ENCODE results near the gene NBAS. TPM values are rescaled to one million over a fixed set of nuclear protein-coding genes. Genes with fewer than 3 reads are reported as not detected.

Gene NBAS
- total RNA-seq, 1 donor from 2014 or later, result 29.7 TPM

DNA sequence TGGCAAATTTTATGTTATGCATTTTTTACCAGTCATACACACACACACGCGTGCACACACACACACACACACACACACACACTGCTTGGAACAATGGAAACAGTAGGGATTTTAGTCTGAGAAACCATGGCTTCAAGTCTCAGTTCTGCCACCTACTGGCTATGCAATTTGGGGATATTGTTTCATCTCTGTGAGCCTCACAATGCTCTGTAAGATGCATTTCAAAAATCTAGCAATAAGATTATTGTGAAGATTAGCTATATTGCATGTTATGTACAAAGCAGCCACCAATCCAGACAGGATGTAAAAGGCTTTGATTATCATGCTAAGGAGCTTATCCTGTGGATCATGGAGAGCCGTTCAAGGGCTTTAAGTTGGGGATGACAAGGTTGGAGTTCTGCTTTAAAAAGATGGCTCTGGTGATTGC lies 401.4 kb downstream of the NBAS start:
- Histone ChIP-seq H3K27me3 (no peaks in the 10 kb centered on the region), H3K36me3 (no peaks in the 10 kb centered on the region), H3K4me3 (no peak overlapping the region), H3K9me3 (no peaks in the 10 kb centered on the region), H3K4me1 (peaks cover 8% of the 10 kb centered on the region), H3K27ac (no peak overlapping the region)
- intact Hi-C loops (cut with DNase I), result no loop called here
- TF ChIP-seq POLR2AphosphoS5 (IDR thresholded peaks at IDR 0.05; ENCODE audit: insufficient read depth in 1 of 2, low read depth in 1 of 2), result no peak
- TF ChIP-seq, protein P1, sequence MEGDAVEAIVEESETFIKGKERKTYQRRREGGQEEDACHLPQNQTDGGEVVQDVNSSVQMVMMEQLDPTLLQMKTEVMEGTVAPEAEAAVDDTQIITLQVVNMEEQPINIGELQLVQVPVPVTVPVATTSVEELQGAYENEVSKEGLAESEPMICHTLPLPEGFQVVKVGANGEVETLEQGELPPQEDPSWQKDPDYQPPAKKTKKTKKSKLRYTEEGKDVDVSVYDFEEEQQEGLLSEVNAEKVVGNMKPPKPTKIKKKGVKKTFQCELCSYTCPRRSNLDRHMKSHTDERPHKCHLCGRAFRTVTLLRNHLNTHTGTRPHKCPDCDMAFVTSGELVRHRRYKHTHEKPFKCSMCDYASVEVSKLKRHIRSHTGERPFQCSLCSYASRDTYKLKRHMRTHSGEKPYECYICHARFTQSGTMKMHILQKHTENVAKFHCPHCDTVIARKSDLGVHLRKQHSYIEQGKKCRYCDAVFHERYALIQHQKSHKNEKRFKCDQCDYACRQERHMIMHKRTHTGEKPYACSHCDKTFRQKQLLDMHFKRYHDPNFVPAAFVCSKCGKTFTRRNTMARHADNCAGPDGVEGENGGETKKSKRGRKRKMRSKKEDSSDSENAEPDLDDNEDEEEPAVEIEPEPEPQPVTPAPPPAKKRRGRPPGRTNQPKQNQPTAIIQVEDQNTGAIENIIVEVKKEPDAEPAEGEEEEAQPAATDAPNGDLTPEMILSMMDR (IDR thresholded peaks at IDR 0.05), result peak in 1 of 3 experiments; percentile 18
- DNase-seq (ENCODE audit: extremely low spot score in 2 of 2), result no peak

DNA sequence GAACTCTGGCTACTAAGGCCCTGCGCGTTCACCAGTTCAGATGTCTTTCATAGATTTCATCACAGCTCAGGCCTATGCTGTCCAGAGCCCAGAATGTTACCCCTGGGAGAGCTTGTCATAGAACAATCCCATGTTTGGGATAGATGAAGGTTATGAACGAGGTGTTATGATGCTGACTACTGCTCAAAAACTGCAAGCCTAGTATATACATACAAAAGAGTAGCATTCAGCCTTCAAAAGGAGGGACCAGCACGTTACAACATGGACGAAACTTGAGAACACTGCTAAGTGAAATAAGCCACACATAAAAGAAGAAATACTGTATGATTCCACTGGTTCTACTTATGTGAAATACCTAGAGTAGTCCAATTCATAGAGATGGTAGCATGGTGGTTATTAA lies 401.9 kb downstream of the NBAS start:
- DNase-seq (ENCODE audit: extremely low spot score in 2 of 2), result no peak
- TF ChIP-seq POLR2A (IDR thresholded peaks at IDR 0.05), result no peak
- TF ChIP-seq, protein P1 (IDR thresholded peaks at IDR 0.05), result no peak
- TF ChIP-seq POLR2AphosphoS5 (IDR thresholded peaks at IDR 0.05; ENCODE audit: insufficient read depth in 1 of 2, low read depth in 1 of 2), result no peak
- Histone ChIP-seq H3K27ac (no peak overlapping the region), H3K9me3 (no peaks in the 10 kb centered on the region), H3K4me3 (no peak overlapping the region), H3K36me3 (no peaks in the 10 kb centered on the region), H3K4me1 (peaks cover 8% of the 10 kb centered on the region), H3K27me3 (no peaks in the 10 kb centered on the region)
- intact Hi-C loops (cut with DNase I), result no loop called here

DNA sequence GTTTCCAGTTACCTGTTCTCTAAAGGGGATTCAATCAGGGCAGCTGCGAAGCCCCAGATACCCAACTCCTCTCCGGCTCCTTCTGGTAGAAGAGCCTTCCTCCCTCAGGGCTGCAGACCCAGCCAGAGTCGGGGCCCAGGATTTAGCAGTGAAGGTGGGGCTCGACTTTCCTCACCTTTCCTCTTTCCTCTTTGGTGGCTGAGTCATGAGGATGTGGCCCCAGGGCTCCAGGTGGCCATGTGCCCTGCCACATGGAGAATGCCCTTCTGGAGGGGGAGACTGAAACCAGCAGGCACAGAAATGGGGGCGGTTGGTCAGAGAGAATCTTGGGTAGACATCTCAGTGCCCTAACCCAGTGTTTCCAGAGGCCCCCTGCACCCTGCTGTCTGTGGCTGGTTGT lies 402.6 kb downstream of the NBAS start:
- no peaks in the 10 kb centered on the region for H3K27me3 ChIP-seq
- intact Hi-C loops (cut with DNase I), result no loop called here
- DNase-seq (ENCODE audit: extremely low spot score in 2 of 2), result no peak

DNA sequence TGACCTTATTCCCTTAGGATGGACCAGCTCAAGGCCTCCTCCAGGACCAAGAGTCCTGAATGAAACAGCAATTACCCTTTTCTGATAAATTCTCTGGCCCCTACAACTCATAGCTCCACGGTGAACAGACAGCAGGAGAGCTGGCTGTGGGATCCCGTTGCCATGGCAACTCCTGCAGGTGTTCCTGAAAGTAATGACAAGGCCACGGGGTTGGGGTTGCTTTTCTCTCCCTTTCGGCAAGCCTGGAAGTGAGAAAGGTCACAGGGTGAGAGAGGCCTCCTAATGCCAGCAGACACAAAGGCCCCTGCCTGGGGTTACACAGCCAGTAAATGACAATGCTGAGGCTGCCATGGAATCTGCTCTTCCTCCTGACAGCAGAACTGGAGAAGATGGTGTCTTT lies 403.0 kb downstream of the NBAS start:
- Histone ChIP-seq H3K4me1 (peaks cover 8% of the 10 kb centered on the region), H3K9me3 (no peaks in the 10 kb centered on the region), H3K27me3 (no peaks in the 10 kb centered on the region), H3K27ac (no peak overlapping the region), H3K4me3 (no peak overlapping the region), H3K36me3 (no peaks in the 10 kb centered on the region)
- intact Hi-C loops (cut with DNase I), result no loop called here
- no peak for DNase-seq (ENCODE audit: extremely low spot score in 2 of 2)
- TF ChIP-seq, protein P1 (IDR thresholded peaks at IDR 0.05), result no peak
- TF ChIP-seq POLR2A (IDR thresholded peaks at IDR 0.05) (no peak), POLR2AphosphoS5 (IDR thresholded peaks at IDR 0.05; ENCODE audit: insufficient read depth in 1 of 2, low read depth in 1 of 2) (no peak)

More for the DNA sequence above, 402.6 kb downstream of the NBAS start:
- H3K9me3 ChIP-seq, result no peaks in the 10 kb centered on the region
- H3K27ac ChIP-seq, result no peak overlapping the region
- H3K36me3 ChIP-seq, result no peaks in the 10 kb centered on the region
- H3K4me1 ChIP-seq, result peaks cover 8% of the 10 kb centered on the region
- no peak overlapping the region for H3K4me3 ChIP-seq
- TF ChIP-seq POLR2AphosphoS5 (IDR thresholded peaks at IDR 0.05; ENCODE audit: insufficient read depth in 1 of 2, low read depth in 1 of 2) (no peak), POLR2A (IDR thresholded peaks at IDR 0.05) (no peak)
- TF ChIP-seq, protein P1 (IDR thresholded peaks at IDR 0.05), result no peak

DNA sequence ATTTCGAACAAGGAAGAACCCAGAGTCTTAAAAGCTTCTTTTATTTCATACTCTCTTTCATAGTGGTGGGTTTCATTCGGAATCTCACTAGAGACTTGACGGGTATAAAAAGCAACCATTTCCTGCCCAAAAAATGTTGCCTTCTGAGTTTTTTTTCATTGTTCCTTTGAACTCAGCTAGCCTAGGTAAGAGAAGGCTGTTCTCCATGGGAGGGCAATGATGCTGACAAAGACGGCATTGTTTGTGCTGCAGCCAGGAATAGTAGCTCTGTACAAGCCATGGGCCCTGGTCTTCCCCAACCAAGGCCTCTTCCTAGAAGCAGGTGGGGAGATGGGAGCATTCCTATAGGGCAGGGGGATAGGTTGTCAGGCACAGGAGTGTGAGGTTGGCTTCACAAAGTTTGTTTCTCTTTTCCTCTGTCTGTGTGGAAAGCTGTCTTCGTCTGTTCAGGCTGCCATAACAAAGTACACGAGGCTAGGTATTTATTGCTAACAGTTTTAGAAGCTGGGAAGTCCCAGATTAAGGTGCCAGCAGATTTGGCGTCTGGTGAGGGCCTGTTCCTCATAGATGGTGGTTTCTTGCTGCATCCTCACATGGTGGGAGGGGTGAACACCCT lies 405.1 kb downstream of the NBAS start:
- no peaks in the 10 kb centered on the region for H3K9me3 ChIP-seq
- no peak overlapping the region for H3K4me3 ChIP-seq
- H3K4me1 ChIP-seq, result peaks cover 8% of the 10 kb centered on the region
- no peak overlapping the region for H3K27ac ChIP-seq
- H3K27me3 ChIP-seq, result no peaks in the 10 kb centered on the region
- TF ChIP-seq, protein P1 (IDR thresholded peaks at IDR 0.05), result no peak
- TF ChIP-seq POLR2AphosphoS5 (IDR thresholded peaks at IDR 0.05; ENCODE audit: insufficient read depth in 1 of 2, low read depth in 1 of 2) (no peak), POLR2A (IDR thresholded peaks at IDR 0.05) (no peak)
- no peak for DNase-seq (ENCODE audit: extremely low spot score in 2 of 2)
- H3K36me3 ChIP-seq, result no peaks in the 10 kb centered on the region
- intact Hi-C loops (cut with DNase I), result no loop called here
